Measurements from ENCODE around the gene CENPH.
A peak's percentile ranks its signal among the peaks of the same experiment; 100 is the strongest.
"Not testable (repeated sequence)": the region's sequence is repeated elsewhere in the genome, so short reads cannot be mapped to it uniquely, and the experiment has no call there.

CENPH gene, protein sequence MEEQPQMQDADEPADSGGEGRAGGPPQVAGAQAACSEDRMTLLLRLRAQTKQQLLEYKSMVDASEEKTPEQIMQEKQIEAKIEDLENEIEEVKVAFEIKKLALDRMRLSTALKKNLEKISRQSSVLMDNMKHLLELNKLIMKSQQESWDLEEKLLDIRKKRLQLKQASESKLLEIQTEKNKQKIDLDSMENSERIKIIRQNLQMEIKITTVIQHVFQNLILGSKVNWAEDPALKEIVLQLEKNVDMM

GRCh38 chr5:69189162-69190086, at the start of gene CENPH:
CENPH (plus strand) TSS chr5:69189583; CDS start chr5:69189635, 52 bp downstream.
- peak; percentile 94 for DNase-seq (ENCODE audit: low read depth)

- not testable (repeated sequence) for DNase-seq (ENCODE audit: low read depth)
These were observed 49.1 kb upstream of the CENPH start for GRCh38 chr5:69140239-69140638.

DNA sequence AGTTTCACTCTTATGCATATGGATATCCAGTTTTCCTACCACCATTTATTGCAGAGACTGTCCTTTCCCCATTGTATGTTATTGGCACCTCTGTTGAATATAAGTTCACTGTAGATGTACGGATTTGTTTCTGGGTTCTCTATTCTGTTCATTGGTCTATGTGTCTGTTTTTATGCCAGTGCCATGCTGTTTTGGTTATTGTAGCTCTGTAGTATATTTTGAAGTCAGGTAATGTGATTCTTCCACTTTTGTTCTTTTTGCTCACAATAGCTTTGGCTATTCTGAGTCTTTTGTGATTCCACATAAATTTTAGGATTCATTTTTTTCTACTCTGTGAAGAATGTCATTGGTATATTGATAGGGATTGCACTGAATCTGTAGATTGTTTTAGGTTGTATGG, 48.6 kb upstream of the CENPH start:
- DNase-seq (ENCODE audit: low read depth), result no peak

DNA sequence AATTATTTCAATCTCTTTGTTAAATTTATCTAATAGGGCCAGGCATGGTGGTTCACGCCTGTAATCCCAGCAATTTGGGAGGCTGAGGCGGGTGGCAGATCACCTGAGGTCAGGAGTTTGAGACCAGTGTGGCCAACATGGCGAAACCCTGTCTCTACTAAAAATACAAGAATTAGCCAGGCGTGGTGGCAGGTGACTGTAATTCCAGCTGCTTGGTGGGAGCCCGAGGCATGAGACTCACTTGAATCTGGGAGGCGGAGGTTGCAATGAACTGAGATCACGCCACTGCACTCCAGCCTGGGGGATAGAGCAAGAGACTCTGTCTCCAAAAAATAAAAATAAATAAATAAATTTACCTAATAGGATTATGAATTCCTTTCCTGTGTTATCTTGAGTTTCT, 40.8 kb upstream of the CENPH start:
- not testable (repeated sequence) for DNase-seq (ENCODE audit: low read depth)

GRCh38 chr5:69148981-69149675, 40.3 kb upstream of the CENPH start:
- no peak for DNase-seq (ENCODE audit: low read depth)

DNA sequence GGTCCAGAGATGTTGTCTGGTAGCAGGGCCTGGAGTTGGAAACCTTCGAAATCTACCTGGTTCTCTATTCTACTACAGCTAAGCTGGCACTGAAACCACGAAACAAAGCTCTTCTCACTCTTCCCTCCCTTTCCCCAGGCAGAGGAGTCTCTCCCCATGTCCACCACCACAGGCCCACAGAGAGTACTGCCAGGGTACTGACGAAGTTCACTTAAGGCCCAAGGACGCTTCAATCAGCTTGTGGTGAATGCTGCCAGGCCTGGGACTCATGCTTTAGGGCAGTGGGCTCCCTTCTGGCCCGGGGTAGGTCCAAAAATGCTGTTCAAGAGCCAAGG, 39.7 kb upstream of the CENPH start:
- DNase-seq (ENCODE audit: low read depth), result no peak

DNA sequence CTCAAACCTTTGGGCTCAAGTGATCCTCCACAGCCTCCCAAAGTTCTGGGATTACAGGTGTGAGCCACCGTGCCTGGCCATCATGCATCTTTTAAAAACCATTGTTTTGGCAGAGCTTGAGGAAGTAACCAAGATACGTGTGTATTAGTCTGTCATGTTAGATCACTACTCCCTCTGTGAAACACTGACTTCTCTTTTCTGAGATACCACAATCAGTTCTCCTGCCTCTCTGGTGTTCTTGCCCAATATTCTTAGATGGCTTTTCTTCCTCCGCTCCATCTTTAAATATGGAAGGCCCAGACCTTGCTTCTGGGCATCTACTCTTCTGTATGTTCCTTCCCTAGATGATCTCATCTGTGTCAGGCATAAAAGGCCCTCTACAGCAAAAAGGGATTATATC, 36.7 kb upstream of the CENPH start:
- no peak for DNase-seq (ENCODE audit: low read depth)

DNA sequence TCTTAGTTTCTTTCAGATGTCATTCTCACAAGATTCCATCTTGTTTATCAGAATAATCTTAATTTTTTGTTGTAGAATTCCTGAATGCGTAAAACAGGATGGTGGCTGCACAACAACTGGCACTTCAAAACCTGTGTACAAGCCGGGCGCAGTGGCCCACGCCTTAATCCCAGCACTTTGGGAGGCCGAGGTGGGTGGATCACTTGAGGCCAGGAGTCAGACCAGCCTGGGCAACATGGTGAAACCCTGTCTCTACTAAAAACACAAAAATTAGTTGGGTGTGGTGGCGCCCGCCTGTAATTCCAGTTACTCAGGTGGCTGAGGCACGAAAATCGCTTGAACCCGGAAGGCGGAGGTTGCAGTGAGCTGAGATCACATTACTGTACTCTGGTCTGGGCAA, 32.9 kb upstream of the CENPH start:
- no peak for DNase-seq (ENCODE audit: low read depth)

DNA sequence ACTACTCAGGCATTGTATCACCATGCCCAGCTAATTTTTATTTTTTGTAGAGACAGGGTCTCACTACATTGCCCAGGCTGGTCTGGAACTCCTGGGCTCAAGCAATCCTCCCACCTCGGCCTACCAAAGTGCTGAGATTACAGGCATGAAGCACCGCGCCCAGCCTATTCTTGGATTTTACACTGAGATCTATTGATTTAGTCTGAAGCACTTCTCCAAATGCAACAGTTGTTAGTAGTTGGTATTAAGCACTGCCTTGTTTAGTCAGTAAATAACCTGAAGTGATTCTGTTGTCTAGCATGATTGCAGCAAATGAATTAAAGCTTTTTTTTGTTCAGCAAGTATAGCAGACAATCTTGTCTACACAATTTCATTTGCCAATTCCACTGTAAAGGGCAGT, 31.3 kb upstream of the CENPH start:
- no peak for DNase-seq (ENCODE audit: low read depth)

DNA sequence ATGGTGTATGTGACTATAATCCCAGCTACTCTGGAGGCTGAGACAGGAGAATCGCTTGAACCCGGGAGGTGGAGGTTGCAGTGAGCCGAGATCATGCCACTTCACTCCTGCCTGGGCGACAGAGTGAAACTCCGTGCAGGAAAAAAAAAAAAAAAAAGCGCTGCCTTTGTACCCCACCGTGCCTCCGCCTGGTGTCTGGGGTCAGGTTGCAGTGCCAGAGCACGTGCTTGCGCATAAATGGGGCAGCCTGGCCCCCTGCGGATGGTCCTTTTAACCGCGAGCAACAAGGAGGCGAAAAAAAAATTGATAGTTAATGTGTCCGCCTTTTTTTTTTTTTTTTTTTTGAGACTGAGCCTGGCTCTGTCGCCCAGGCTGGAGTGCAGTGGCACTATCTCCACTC, 28.7 kb upstream of the CENPH start:
- DNase-seq (ENCODE audit: low read depth), result no peak

GRCh38 chr5:69166686-69167492, 22.5 kb upstream of the CENPH start, which contains the start of gene CCNB1:
CCNB1 (plus strand) TSS chr5:69167150; CDS start chr5:69167263, 113 bp downstream.
- peak; percentile 97 for DNase-seq (ENCODE audit: low read depth)

DNA sequence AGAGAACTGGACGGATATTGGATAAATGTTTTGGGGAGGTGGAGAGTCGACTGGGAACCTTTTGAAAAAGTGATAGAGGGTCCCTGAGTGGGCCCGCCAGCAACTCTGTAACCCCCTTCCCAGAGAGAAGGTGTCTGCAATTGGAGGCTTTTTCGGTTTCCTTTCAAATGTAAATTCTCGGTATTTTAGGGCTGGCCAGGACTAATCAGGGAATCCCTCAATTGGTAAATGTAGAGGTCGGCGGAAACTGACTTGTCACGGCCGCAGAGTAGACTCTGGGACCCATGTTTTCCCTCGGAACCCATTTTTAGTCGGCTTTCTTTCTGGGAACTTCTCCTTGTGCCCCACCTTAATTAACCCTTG, 21.9 kb upstream of the CENPH start:
- DNase-seq (ENCODE audit: low read depth), result peak; percentile 18

- DNase-seq (ENCODE audit: low read depth), result peak; percentile 3
These were observed 21.5 kb upstream of the CENPH start for GRCh38 chr5:69167929-69168328.

GRCh38 chr5:69170495-69170894, 18.9 kb upstream of the CENPH start:
- peak; percentile 24 for DNase-seq (ENCODE audit: low read depth)

- DNase-seq (ENCODE audit: low read depth), result no peak
These were observed 18.4 kb upstream of the CENPH start for GRCh38 chr5:69170969-69171368.

GRCh38 chr5:69181659-69182293, 7.6 kb upstream of the CENPH start:
- DNase-seq (ENCODE audit: low read depth), result not testable (repeated sequence)

- DNase-seq (ENCODE audit: low read depth), result no peak
These were observed 4.8 kb upstream of the CENPH start for GRCh38 chr5:69184621-69185020.

DNA sequence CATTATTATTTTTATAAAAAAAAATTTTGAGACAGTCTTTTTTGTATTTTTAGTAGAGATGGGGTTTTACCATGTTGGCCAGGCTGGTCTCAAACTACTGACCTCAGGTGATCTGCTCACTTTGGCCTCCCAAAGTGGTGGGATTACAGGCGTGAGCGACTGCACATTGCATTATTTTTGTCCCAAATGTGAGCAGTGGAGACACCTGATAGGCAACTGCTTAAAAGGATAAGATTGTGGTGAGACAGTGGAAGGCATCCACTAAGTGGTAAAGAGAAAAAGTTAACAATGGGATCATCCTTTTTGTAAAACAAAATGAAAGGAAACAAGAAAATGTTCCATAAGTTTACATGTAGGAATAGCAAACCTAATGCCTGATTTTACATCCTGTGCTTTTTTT, 2.0 kb upstream of the CENPH start:
- DNase-seq (ENCODE audit: low read depth), result no peak

- no peak for DNase-seq (ENCODE audit: low read depth)
These were observed 597 bp upstream of the CENPH start for GRCh38 chr5:69188811-69189161.

DNA sequence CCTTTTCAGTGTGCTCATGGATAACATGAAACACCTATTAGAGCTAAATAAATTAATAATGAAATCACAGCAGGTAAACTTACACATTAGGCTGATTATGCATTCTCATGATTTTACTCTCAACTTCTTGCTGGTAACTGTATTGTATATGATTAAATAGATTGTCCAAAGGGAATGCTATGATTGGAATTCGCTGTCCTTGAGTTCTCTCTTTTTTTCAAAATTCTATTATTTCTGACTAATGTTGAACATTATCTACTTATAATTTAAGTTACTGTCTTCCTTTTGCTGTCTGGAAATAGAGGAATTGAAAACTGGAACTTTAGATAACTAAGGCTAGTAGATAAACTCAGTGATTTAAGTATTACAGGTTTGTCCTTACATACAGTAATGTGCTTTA, 13.1 kb downstream of the CENPH start:
- peak; percentile 20 for DNase-seq (ENCODE audit: low read depth)

DNA sequence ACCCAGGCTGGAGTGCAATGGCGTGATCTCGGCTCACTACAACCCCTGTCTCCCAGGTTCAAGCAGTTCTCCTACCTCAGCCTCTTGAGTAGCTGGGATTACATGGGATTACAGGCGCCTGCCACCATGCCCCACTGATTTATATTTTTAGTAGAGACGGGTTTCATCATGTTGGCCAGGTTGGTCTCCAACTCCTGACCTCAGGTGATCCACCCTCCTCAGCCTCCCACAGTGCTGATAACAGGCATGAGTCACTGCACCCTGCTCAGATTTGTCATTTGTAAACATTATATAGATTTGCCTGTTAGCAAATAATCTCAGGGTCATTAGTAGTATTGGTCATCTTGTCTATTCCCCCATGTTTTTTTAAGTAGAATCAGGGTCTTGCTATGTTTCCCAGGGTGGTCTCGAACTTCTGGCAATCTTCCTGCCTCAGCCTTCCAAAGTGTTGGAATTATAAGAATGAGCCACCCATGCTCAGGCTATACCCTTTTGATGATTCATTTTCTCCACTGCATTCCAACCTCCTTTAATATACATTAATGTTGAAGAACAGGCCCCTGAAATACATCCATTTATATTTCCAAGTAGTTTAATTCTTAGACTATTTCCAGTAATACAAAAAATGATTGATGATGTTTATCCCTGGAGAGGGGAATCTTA, 17.3 kb downstream of the CENPH start:
- peak; percentile 17 for DNase-seq (ENCODE audit: low read depth)
